ENCODE measurements around the gene PRPH.
"Not testable (repeated sequence)": the region's sequence is repeated elsewhere in the genome, so short reads cannot be mapped to it uniquely, and the experiment has no call there.

The PRPH gene

DNA sequence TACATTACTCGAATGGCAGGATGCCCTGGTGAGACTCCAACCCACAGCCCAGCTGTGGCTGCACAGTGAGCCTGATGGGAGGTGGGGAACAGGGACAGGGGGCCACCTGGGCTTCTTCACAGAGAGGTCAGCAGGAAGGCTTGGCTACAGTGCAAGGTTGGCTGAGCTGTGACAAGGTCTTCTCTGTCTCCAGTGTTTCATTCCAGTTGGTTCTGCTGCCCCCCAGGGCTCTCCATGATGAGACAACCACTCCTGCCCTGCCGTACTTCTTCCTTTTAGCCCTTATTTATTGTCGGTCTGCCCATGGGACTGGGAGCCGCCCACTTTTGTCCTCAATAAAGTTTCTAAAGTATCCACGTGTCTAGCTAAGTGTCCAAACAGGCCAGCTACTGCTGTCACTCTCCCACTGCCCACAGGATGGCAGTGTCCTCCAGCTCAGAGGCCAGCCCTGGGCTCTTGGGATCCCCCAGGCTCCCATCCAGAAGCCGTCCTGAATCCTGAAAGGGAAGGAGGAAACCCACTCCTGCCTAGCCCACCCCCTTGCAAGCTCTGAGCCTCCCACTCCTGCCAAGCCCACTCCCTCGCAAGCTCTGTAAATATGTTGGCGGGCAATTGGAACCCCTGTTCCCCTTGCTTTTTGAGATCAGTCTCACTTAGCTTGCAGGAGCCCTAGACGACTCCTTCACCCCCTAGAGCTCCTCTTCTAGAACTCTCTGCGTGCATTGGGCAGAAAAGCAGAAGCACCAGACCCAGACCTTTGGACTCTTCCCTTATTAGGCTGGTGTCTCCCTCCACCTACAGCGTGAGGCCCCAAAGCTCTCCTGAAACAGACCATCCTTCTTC, 36.7 kb downstream of the PRPH start:
- in situ Hi-C loops (cut with MboI; ENCODE audit: low sequenced_read_pairs): no loop called here

GRCh38 chr12:49332441-49332861, 37.5 kb downstream of the PRPH start:
- in situ Hi-C loops (cut with MboI; ENCODE audit: low sequenced_read_pairs): no loop called here

DNA sequence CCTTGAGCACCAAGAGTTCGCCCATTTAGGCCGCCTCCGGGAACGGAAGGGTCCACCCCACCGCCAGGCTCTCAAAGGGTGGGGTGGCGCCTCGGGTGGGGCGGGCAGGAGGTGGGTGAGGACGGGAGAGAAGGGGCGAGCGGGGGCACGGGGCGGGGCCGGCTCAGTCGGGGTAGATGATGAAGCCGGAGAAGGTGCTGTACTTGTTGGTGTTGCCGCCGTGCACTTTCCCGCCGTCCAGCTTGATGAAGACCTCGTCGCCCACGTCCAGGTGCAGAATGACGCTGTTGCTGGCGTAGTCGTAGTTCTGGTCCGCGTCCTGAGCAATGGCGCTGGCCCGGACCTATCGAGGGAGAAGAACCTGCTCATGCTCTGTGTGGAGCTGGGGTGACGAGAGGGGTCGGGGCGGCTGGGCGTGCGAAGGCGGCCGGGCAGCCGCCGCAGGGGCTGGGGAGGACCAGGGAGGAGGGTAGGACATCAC, 38.0 kb downstream of the PRPH start:
- in situ Hi-C loops (cut with MboI; ENCODE audit: low sequenced_read_pairs): no loop called here

- in situ Hi-C loops (cut with MboI; ENCODE audit: low sequenced_read_pairs): not testable (repeated sequence)
Observed at GRCh38 chr12:49333778-49334177, 38.8 kb downstream of the PRPH start.

GRCh38 chr12:49334226-49334625, 39.3 kb downstream of the PRPH start:
- in situ Hi-C loops (cut with MboI; ENCODE audit: low sequenced_read_pairs): no loop called here

- in situ Hi-C loops (cut with MboI; ENCODE audit: low sequenced_read_pairs): no loop called here
Observed at GRCh38 chr12:49334681-49335080, 39.7 kb downstream of the PRPH start.

- in situ Hi-C loops (cut with MboI; ENCODE audit: low sequenced_read_pairs): no loop called here
Observed at GRCh38 chr12:49335118-49335954, 40.4 kb downstream of the PRPH start.

- in situ Hi-C loops (cut with MboI; ENCODE audit: low sequenced_read_pairs): no loop called here
Observed at GRCh38 chr12:49335955-49336644, 41.2 kb downstream of the PRPH start.

DNA sequence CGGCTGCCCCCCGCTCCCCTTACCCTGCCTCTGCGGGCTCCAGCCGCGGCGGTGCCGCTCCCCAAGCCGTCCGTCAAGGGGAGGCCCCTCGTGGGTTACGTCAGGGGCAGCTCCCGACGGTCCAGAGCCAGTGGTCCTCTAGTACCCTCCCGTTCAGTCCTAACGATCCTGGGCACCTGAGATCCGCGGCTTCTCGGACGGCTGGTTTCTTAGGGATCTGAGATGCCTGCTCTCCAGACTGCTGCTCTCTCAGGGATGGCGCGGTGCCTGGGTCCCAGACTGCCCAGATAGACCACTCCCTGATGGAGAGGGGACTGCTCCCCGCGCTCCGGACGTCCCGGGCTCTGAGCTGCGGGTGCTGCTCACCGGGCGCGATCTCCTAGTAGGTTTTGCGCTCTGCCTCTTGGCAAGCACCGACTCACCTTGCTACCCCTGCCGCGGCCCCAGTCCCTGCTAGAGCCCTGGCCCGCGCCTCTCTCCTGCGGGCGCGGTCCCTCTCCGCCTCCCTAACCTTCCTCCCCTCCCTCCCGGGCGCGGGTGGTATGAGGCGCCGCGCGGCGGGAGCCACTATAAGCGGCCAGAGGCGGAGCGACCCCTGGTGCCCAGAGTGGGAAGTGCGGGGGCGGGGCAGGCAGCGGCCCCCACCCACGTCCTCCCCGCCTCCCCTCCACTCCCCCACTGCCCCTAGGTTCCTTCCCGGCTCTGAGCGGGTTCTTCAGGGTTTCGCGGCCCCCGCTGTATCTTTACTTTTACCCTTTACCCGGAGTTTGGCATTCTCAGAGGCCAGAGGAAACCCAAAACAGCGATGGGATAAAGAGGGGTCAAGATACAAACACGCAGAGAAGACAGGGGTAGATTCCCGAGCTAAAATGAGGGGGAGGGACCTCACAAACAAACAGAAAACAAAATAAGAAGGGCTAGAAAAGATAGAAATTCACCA, 42.0 kb downstream of the PRPH start, which contains the start of gene C1QL4:
Gene C1QL4, minus strand, starts transcription at position 544 of the 940 bp plus-strand sequence. CDS start 711 bp downstream, outside the sequence.
- in situ Hi-C loops (cut with MboI; ENCODE audit: low sequenced_read_pairs): no loop called here

GRCh38 chr12:49338830-49339463, 44.0 kb downstream of the PRPH start:
- in situ Hi-C loops (cut with MboI; ENCODE audit: low sequenced_read_pairs): no loop called here

- in situ Hi-C loops (cut with MboI; ENCODE audit: low sequenced_read_pairs): no loop called here
Observed at GRCh38 chr12:49339464-49339861, 44.5 kb downstream of the PRPH start.

DNA sequence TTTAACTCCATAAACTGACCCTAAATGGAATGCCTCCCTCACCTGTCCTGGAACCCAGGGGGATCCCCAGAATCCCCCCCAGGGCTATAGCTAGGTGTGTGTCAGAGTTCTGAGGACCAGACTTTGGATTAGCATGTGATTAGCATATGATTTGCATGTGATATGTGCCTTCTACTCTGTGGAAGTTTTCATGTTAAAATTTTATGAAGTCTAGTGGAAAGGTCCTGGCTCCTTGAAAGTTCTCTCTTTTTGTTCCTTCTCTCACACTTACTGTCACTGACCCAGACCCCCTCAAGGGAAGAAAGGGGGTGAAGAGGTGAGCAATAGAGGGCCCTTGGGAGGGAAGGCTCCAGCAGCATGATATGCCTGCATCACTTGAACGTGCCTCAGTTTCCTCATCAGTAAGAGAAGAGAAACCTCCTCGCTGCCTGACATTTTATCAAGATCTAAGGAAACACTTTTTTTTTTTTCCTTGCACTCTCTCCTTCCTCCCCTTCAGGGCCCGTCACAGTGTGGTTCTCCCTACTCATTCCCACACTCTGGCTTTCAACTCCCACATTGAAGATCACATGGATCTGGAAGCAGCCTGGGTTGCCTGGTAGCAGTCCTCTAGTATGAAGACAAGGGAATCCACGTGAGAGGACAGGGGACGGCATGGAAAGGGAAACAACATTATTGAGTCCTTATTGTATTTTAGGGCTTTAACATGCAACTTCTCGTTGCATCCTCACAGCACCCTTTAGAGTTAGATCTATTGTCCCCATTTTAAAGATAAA, 45.3 kb downstream of the PRPH start:
- in situ Hi-C loops (cut with MboI; ENCODE audit: low sequenced_read_pairs): loop anchor here (10.0 kb wide), 1 partner anchor 55 kb away; no protein-coding TSS in a partner anchor

DNA sequence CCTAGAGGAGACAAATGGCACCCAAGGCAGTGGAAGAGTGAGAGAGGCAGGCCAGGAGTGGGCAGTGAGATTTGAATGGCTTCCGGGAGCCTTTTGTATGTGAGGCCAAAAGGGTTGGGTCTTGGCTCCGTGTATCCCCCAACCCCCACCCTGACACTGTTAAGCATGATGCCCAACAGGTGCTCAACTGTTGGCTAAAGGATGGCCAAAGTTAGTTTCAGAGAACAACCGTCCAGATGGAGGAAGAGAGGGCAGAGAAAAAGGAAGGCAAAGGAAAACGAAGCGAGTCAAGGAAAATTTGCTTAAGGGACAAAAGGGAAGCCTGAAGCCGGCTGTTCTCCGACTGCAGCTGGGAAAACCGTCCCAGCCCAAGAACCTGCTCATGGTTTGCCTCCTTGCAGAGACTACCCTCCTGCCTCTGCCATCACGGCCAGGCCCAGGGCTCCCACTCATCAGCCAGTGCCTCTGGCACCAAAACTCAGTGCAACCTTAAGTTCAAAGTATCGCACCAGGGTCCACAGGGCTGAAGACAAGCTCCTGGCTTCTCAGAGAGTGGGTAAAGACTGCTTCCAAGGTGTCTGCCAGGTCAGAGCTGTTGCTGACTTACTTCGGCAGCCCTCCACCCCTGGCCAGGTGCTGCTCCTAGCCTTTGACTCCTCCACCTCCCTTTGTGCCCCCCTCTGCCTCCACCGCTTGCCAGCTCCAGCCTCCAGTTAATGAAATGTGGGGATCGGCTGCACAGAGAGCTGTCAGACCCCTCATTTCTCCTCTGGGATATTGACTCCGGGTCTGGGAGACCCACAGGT, 46.2 kb downstream of the PRPH start:
- in situ Hi-C loops (cut with MboI; ENCODE audit: low sequenced_read_pairs): loop anchor here (10.0 kb wide), 1 partner anchor 56 kb away; no protein-coding TSS in a partner anchor

DNA sequence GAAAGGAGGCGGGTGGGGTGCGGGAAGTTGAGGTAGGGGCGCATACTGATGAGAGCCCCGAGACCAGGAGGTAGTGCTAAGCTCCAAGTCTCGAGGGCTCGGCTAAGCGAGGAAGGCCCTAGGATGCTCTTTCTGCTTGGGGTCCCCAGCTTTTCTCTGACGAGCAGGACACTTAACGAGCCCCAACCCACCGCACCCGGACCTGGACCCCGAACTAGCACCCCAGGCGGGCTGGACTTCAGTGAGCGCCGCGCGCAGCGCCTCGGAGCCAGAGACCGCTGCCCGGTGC, 46.8 kb downstream of the PRPH start:
- in situ Hi-C loops (cut with MboI; ENCODE audit: low sequenced_read_pairs): loop anchor here (10.0 kb wide), 1 partner anchor 57 kb away; no protein-coding TSS in a partner anchor

DNA sequence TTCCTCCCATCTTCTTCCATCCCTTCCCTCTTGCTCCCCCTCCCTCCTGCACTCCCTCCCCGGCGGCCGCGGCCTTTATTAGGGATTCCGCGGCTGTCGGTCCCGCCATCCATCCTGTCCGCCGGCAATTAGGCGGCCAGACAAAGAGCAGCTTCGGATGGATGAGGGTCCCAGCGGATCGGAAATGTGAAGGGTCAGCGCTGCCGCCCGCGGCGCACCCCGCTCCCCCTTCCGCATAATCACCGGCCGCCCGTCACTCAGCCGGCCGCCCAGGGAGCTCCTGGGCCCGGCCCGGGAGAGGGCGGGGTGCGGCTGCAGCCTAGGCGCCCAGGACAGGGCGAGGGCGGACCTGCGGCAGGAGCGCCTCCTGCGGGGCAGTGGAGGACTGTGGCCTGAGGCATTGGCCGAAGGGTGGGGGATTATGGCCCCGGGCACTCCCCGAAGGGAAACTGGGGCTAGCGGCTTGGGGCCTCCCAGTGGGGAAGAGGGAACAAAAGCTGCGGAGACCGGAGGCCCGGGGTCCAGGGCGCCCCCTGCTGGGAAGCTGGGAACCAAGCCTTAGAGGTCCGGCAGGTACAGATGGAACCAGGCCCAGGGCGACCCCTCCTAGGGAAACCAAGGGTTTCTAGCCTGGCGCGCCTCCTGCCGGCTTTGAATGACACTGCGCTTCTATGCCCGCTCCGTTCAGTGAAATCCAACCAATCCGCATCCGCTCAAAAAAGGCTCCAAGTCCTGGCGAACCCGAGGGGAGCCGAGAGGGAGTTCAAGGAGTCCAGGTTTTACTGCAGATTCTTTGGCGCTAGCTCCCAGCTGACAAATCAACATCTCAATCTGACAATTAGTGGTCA, 47.3 kb downstream of the PRPH start:
- in situ Hi-C loops (cut with MboI; ENCODE audit: low sequenced_read_pairs): loop anchor here (10.0 kb wide), 1 partner anchor 57 kb away; no protein-coding TSS in a partner anchor

GRCh38 chr12:49342914-49343731, 48.2 kb downstream of the PRPH start:
- in situ Hi-C loops (cut with MboI; ENCODE audit: low sequenced_read_pairs): loop anchor here (10.0 kb wide), 1 partner anchor 58 kb away; no protein-coding TSS in a partner anchor
